Measurements from ENCODE around the gene TMEM218. TPM values are rescaled to one million over a fixed set of nuclear protein-coding genes. Genes with fewer than 3 reads are reported as not detected.

The TMEM218 gene
- total and polyA plus RNA-seq, 2 of the 8 experiments (the other 6 are each of a cell fraction or from before 2014, with no cell fraction given) = 17.0 to 33.5 TPM

- Histone ChIP-seq H4K20me1 (replicated peaks in 1 of 2; ENCODE audit: control insufficient read depth in 1 of 2, insufficient read depth in 2 of 2, low read length in 2 of 2) (no peaks in the 10 kb centered on the region), H3K56ac (replicated peaks; ENCODE audit: insufficient read length, low read depth, low read length) (no peak overlapping the region), H3K79me2 (ENCODE audit: control insufficient read depth in 1 of 2, insufficient read depth in 2 of 2, low read length in 2 of 2) (peaks cover 0 to 13% of the 10 kb centered on the region in 2 experiments; a peak in 2 of 4 replicates), H3K4me2 (ENCODE audit: insufficient read depth in 1 of 2, low read depth in 2 of 2, low read length in 2 of 2) (peak overlapping the region; percentile 71 to 88), H2AFZ (ENCODE audit: low read length) (peak overlapping the region; percentile 28; the same call in 1 of the 2 replicates), H2BK12ac (ENCODE audit: low read depth, low read length) (no peak overlapping the region), H3K23ac (ENCODE audit: insufficient read length) (no peak overlapping the region), H3K79me1 (ENCODE audit: low read depth, low read length) (no peaks in the 10 kb centered on the region; the same call in 1 of the 2 replicates), H3K23me2 (ENCODE audit: low read depth, low read length) (peaks cover 3% of the 10 kb centered on the region; the same call in 1 of the 2 replicates), H2BK15ac (ENCODE audit: low read length) (0 out of 2 replicates have a peak overlapping the region, but pooled peaks have one; percentile 73), H2BK5ac (ENCODE audit: low read depth, low read length) (no peak overlapping the region), H3K27me3 (replicated peaks in 1 of 4; ENCODE audit: control insufficient read depth in 3 of 4, extremely low read depth in 1 of 4, insufficient read depth in 3 of 4, low read length in 3 of 4) (peaks cover 0 to 2% (median 0%) of the 10 kb centered on the region in 4 experiments; a peak in 2 of 7 replicates), H4K91ac (replicated peaks; ENCODE audit: insufficient read length, low read length) (peak overlapping the region; percentile 12), H3K27ac (ENCODE audit: low read depth, low read length) (no peak overlapping the region), H4K5ac (ENCODE audit: insufficient read length, low read depth, low read length) (peak overlapping the region; percentile 59), H3K4me1 (replicated peaks in 1 of 4; ENCODE audit: control insufficient read depth in 3 of 4, insufficient read depth in 4 of 4, low read length in 3 of 4) (peaks cover 2 to 6% (median 3%) of the 10 kb centered on the region in 4 experiments; a peak in 3 of 7 replicates), H4K8ac (ENCODE audit: extremely low read depth, insufficient read depth, low read length) (0 out of 2 replicates have a peak overlapping the region, but pooled peaks have one; percentile 60), H2BK20ac (ENCODE audit: low read length) (no peak overlapping the region), H3K18ac (ENCODE audit: extremely low read depth, low read length) (0 out of 2 replicates have a peak overlapping the region, but pooled peaks have one; percentile 34), H3K4me3 (ENCODE audit: extremely low read depth in 1 of 4, insufficient read depth in 2 of 4, low read depth in 3 of 4, low read length in 4 of 4) (peak overlapping the region; percentile 13 to 51 (median 30); a peak in 5 of 8 replicates), H3K36me3 (ENCODE audit: control insufficient read depth in 2 of 4, insufficient read depth in 4 of 4, low read length in 3 of 4) (peaks cover 0 to 4% (median under 1%) of the 10 kb centered on the region in 4 experiments; a peak in 3 of 8 replicates), H2BK120ac (replicated peaks; ENCODE audit: low read depth, low read length) (no peak overlapping the region), H3K9ac (replicated peaks in 1 of 4; ENCODE audit: extremely low read depth in 1 of 4, low read depth in 3 of 4, low read length in 3 of 4) (no peak overlapping the region), H3K9me3 (ENCODE audit: insufficient read depth in 2 of 2, low read depth in 1 of 2, low read length in 1 of 2) (peaks cover 0 to under 1% of the 10 kb centered on the region in 2 experiments; a peak in 1 of 4 replicates), H2AK5ac (ENCODE audit: low read depth, low read length) (no peak overlapping the region), H3K4ac (replicated peaks; ENCODE audit: insufficient read length, low read depth, low read length) (no peak overlapping the region), H3K14ac (ENCODE audit: insufficient read length) (no peak overlapping the region)
- DNase-seq (ENCODE audit: low read depth in 1 of 2, low spot score in 2 of 2) (no peak), FAIRE-seq (no peak)
- WGBS, 2 experiments (ENCODE audit: extremely low coverage in 1 of 2, insufficient coverage in 1 of 2, insufficient read length in 1 of 2, insufficient replicate concordance in 2 of 2, low coverage in 1 of 2, low lambda C conversion rate in 2 of 2, missing lambda C conversion rate in 1 of 2) = 76% methylated on average over 9 of the region's 9 CpGs; no CpG with 5 or more reads in 1 of the 2 experiments
- no peak for TF ChIP-seq CREB1 (IDR thresholded peaks at IDR 0.05)
- no peak for TF ChIP-seq SP4 (IDR thresholded peaks at IDR 0.05; ENCODE audit: low read length)
- TF ChIP-seq SIN3A (conservative IDR thresholded peaks at IDR 0.05 in 1 of 2, IDR thresholded peaks at IDR 0.05 in 1 of 2; ENCODE audit: low read depth in 1 of 2, low read length in 2 of 2) = no peak
- no peak for TF ChIP-seq GTF2F1 (IDR thresholded peaks at IDR 0.05; ENCODE audit: borderline replicate concordance, low read depth, low read length)
- TF ChIP-seq YY1 (IDR thresholded peaks at IDR 0.05; ENCODE audit: low read depth, low read length) = no peak
- TF ChIP-seq CHD1 (IDR thresholded peaks at IDR 0.05; ENCODE audit: low read depth, low read length) = no peak
- no peak for TF ChIP-seq ASH2L (IDR thresholded peaks at IDR 0.05; ENCODE audit: low read length)
- no peak for TF ChIP-seq KDM1A (IDR thresholded peaks at IDR 0.05; ENCODE audit: borderline replicate concordance, low read length)
- TF ChIP-seq HDAC2 (IDR thresholded peaks at IDR 0.05; ENCODE audit: borderline replicate concordance in 1 of 2, low read depth in 2 of 2, low read length in 2 of 2) = no peak
- CTCF ChIA-PET (ENCODE audit: partially characterized antibody) = interaction anchor here (0.8 to 13.5 kb wide), 15 partner anchors 9 to 317 kb away, joined by 3 to 247 read pairs (median 7); no protein-coding TSS in a partner anchor
- POLR2A ChIA-PET (ENCODE audit: partially characterized antibody) = interaction anchor here (0.7 to 2.1 kb wide), 3 partner anchors 12 to 290 kb away, joined by 3 to 5 read pairs (median 4); no protein-coding TSS in a partner anchor
Observed at GRCh38 chr11:125112208-125112604, 780 bp upstream of the TMEM218 start.
